ENCODE results near the gene TMEM156. TPM values are rescaled to one million over a fixed set of nuclear protein-coding genes. Genes with fewer than 3 reads are reported as not detected.

Gene TMEM156
- total RNA-seq, 3 donors from 2014 or later (not counting 1 experiment from before 2014, with no cell fraction given): 13.8 to 22.3 (median 16.8) TPM

DNA sequence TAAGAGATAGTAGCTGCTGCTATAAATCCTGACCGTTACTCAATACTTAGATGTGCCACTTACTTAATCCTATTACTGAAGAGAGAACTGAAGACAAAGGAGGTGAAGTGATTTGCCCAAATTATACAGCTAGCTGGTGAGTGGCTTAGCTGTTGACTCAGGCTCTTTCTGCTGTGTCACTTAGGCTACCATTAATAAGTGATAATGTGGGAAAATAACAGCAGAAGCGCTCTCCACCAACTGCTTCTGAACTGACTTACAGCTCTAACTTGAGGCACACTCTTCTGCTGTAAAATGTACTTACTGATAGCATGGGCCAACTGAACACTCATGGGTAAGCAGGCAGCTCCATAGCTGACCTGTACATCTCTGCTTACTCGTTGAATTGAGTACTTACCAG is 22.3 kb upstream of the TMEM156 start:
- H3K27me3 ChIP-seq (ENCODE audit: control insufficient read depth, insufficient read depth, low read length): no peaks in the 10 kb centered on the region
- peaks cover 0 to 5% of the 10 kb centered on the region in 2 donors for H3K4me1 Mint-ChIP-seq
- H3K27me3 Mint-ChIP-seq (ENCODE audit: low read depth in 2 of 2): no peaks in the 10 kb centered on the region
- no peaks in the 10 kb centered on the region for H3K36me3 ChIP-seq (ENCODE audit: control insufficient read depth, insufficient read depth, low read length)
- no peak overlapping the region for H3K27ac Mint-ChIP-seq
- no peak overlapping the region for H3K4me3 ChIP-seq (ENCODE audit: low read length)
- DNase-seq: no peak
- no peaks in the 10 kb centered on the region for H3K9me3 Mint-ChIP-seq
- H3K9me3 ChIP-seq (ENCODE audit: control insufficient read depth, insufficient read depth, low read length): no peaks in the 10 kb centered on the region
- no peaks in the 10 kb centered on the region for H3K36me3 Mint-ChIP-seq
- WGBS (ENCODE audit: insufficient coverage): 88% methylated on average over 2 of the region's 3 CpGs
- no peak overlapping the region for H3K27ac ChIP-seq (ENCODE audit: low read length)
- no peak overlapping the region for H3K4me3 Mint-ChIP-seq
- no peaks in the 10 kb centered on the region for H3K4me1 ChIP-seq (ENCODE audit: control insufficient read depth, insufficient read depth, low read length)
- TF ChIP-seq, protein P1, sequence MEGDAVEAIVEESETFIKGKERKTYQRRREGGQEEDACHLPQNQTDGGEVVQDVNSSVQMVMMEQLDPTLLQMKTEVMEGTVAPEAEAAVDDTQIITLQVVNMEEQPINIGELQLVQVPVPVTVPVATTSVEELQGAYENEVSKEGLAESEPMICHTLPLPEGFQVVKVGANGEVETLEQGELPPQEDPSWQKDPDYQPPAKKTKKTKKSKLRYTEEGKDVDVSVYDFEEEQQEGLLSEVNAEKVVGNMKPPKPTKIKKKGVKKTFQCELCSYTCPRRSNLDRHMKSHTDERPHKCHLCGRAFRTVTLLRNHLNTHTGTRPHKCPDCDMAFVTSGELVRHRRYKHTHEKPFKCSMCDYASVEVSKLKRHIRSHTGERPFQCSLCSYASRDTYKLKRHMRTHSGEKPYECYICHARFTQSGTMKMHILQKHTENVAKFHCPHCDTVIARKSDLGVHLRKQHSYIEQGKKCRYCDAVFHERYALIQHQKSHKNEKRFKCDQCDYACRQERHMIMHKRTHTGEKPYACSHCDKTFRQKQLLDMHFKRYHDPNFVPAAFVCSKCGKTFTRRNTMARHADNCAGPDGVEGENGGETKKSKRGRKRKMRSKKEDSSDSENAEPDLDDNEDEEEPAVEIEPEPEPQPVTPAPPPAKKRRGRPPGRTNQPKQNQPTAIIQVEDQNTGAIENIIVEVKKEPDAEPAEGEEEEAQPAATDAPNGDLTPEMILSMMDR (IDR thresholded peaks at IDR 0.05): no peak
- ATAC-seq: no peak
- intact Hi-C loops (cut with micrococcal nuclease): no loop called here

DNA sequence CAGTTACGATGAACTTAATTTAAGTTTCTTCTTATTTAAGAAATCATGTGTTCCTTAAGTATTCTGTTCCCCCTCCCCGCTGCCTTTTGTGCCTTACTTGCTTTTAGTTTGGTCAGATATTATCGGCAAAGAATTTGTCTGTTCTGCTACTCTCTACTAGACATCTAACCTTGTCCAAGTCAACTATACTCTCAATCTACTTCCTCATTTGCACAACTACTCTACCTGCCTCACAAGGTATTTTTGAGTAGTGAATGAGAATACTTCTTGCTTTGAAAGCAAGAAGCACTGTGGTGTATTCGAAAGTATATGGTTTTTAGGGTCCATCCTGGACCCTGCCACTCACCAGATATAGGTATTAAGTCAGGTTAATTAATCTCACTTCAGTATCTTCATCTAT is 21.8 kb upstream of the TMEM156 start:
- H3K4me1 Mint-ChIP-seq: peaks cover 0 to 5% of the 10 kb centered on the region in 2 donors
- Histone ChIP-seq H3K4me3 (ENCODE audit: low read length) (no peak overlapping the region), H3K27me3 (ENCODE audit: control insufficient read depth, insufficient read depth, low read length) (no peaks in the 10 kb centered on the region), H3K4me1 (ENCODE audit: control insufficient read depth, insufficient read depth, low read length) (no peaks in the 10 kb centered on the region), H3K36me3 (ENCODE audit: control insufficient read depth, insufficient read depth, low read length) (no peaks in the 10 kb centered on the region), H3K27ac (ENCODE audit: low read length) (no peak overlapping the region), H3K9me3 (ENCODE audit: control insufficient read depth, insufficient read depth, low read length) (no peaks in the 10 kb centered on the region)
- H3K36me3 Mint-ChIP-seq: no peaks in the 10 kb centered on the region
- H3K9me3 Mint-ChIP-seq: no peaks in the 10 kb centered on the region
- ATAC-seq (no peak), DNase-seq (no peak)
- WGBS (ENCODE audit: insufficient coverage): 96% methylated on average over 4 of the region's 4 CpGs
- no peak overlapping the region for H3K4me3 Mint-ChIP-seq
- H3K27me3 Mint-ChIP-seq (ENCODE audit: low read depth in 2 of 2): no peaks in the 10 kb centered on the region
- intact Hi-C loops (cut with micrococcal nuclease): no loop called here
- TF ChIP-seq, protein P1 (IDR thresholded peaks at IDR 0.05): no peak
- H3K27ac Mint-ChIP-seq: no peak overlapping the region

DNA sequence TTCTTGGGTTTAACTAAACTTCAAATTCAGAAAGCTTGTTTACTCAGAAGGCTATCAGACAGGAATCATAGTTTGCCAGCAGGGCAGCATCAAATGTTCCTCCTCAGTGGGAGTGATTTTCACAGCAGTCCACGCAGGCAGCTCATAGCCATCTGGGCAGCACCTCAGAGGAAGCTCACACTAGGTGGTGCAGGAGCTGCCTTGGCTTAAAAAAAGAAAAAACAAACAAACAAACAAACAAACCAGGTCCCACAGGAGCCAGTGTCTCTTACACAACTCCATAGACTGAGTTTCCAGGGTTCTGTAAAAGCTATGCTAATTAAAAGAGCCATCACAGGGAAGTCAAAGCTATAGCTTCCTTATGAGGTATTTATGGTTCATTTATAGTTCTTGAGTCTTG is 19.3 kb upstream of the TMEM156 start:
- H3K4me1 Mint-ChIP-seq: peaks cover 15 to 17% of the 10 kb centered on the region in 2 donors

DNA sequence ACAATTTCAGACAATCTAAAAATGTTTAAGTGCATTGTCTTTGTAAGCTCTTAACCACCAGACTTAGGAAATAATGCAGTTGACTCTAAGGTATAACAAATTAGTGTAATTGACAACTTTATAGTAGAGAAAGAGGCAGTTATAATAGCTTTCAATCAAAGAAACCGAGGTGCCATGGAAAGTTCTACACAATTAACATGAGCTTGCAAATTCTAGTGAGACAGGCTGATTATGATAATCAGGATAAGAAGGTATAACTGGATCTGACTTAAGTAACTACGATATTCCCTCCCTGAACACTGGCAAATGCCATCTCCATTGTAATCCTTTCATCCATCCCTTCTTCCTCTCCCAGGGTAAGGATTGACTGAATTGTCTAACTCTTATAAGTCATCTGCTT is 18.4 kb upstream of the TMEM156 start:
- Histone ChIP-seq H3K4me1 (ENCODE audit: control insufficient read depth, insufficient read depth, low read length) (peaks cover 8% of the 10 kb centered on the region), H3K27me3 (ENCODE audit: control insufficient read depth, insufficient read depth, low read length) (no peaks in the 10 kb centered on the region), H3K27ac (ENCODE audit: low read length) (no peak overlapping the region), H3K9me3 (ENCODE audit: control insufficient read depth, insufficient read depth, low read length) (no peaks in the 10 kb centered on the region), H3K4me3 (ENCODE audit: low read length) (no peak overlapping the region), H3K36me3 (ENCODE audit: control insufficient read depth, insufficient read depth, low read length) (no peaks in the 10 kb centered on the region)
- no peak overlapping the region for H3K4me3 Mint-ChIP-seq
- no peaks in the 10 kb centered on the region for H3K27me3 Mint-ChIP-seq (ENCODE audit: low read depth in 2 of 2)
- no peak overlapping the region for H3K27ac Mint-ChIP-seq
- DNase-seq: no peak
- ATAC-seq: no peak
- TF ChIP-seq, protein P1 (IDR thresholded peaks at IDR 0.05): no peak
- peaks cover 22 to 24% of the 10 kb centered on the region in 2 donors for H3K4me1 Mint-ChIP-seq
- intact Hi-C loops (cut with micrococcal nuclease): no loop called here
- H3K9me3 Mint-ChIP-seq: no peaks in the 10 kb centered on the region
- no peaks in the 10 kb centered on the region for H3K36me3 Mint-ChIP-seq
- 95% methylated on average over 2 of the region's 2 CpGs for WGBS (ENCODE audit: insufficient coverage)

More for the DNA sequence above, 19.3 kb upstream of the TMEM156 start:
- no peaks in the 10 kb centered on the region for H3K27me3 ChIP-seq (ENCODE audit: control insufficient read depth, insufficient read depth, low read length)
- 89% methylated on average over 1 of the region's 1 CpG for WGBS (ENCODE audit: insufficient coverage)
- no peak overlapping the region for H3K4me3 ChIP-seq (ENCODE audit: low read length)
- no peaks in the 10 kb centered on the region for H3K36me3 ChIP-seq (ENCODE audit: control insufficient read depth, insufficient read depth, low read length)
- H3K9me3 ChIP-seq (ENCODE audit: control insufficient read depth, insufficient read depth, low read length): no peaks in the 10 kb centered on the region
- Mint-ChIP-seq H3K36me3 (no peaks in the 10 kb centered on the region), H3K9me3 (no peaks in the 10 kb centered on the region), H3K4me3 (no peak overlapping the region), H3K27ac (no peak overlapping the region), H3K27me3 (ENCODE audit: low read depth in 2 of 2) (no peaks in the 10 kb centered on the region)
- intact Hi-C loops (cut with micrococcal nuclease): no loop called here
- DNase-seq: no peak
- no peak for ATAC-seq
- H3K4me1 ChIP-seq (ENCODE audit: control insufficient read depth, insufficient read depth, low read length): peaks cover 3% of the 10 kb centered on the region
- H3K27ac ChIP-seq (ENCODE audit: low read length): no peak overlapping the region
- TF ChIP-seq, protein P1 (IDR thresholded peaks at IDR 0.05): no peak

Data from natural killer cell (primary cell).